GM21526 (cell line): ENCODE results near the gene PLIN5.

Experiments
- ATAC-seq: cut with Tn5 transposase; IDR thresholded peaks from one replicate; pipeline ENCODE4 v1.9.1; 2021; ENCODE audit warnings: moderate library complexity; ENCODE audit not compliant: unreplicated experiment, low FRiP score

The PLIN5 gene, protein sequence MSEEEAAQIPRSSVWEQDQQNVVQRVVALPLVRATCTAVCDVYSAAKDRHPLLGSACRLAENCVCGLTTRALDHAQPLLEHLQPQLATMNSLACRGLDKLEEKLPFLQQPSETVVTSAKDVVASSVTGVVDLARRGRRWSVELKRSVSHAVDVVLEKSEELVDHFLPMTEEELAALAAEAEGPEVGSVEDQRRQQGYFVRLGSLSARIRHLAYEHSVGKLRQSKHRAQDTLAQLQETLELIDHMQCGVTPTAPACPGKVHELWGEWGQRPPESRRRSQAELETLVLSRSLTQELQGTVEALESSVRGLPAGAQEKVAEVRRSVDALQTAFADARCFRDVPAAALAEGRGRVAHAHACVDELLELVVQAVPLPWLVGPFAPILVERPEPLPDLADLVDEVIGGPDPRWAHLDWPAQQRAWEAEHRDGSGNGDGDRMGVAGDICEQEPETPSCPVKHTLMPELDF

DNA sequence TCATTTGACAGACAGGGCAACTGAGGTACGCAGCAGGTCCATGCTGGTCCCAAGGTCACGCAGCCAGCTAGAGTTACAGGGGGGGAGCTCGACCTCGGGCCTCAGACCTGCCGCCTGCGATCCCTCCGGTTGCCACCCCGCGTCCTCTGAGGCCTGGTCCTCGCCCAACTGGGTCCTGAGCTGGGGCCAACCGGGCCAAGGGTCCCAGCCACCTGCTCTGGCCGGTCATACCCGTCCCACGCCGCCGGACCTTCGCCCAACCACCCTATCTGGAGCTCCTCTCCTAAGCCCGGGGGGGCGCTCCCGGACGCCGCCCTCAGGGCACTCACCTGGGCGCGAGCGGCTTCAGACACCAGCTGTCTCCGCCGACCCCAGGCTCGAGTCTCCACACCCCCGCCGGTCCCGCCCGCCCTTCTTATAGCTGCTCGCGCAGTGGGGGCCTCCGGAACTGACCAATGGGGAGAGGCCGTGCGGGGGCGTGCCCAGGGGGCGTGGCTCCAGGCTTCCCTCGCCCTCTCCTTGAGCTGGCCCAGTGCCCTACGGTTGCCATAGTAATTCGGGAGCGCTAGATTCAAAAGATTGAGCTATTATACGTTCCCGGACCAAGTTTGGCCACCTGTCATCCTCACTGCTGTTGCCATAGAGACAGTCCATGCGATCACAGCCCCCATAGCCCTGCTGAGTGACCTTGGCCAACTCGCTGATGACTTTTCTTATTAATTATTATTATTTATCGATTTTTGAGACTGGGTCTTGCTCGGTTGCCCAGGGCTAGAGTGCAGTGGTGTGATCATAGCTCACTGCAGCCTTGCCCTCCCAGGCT, at the start of gene PLIN5:
PLIN5 (minus strand) TSS at position 389 of the 823 bp plus-strand sequence. CDS start 1,150 bp downstream, outside the sequence.
- ATAC-seq: no peak

DNA sequence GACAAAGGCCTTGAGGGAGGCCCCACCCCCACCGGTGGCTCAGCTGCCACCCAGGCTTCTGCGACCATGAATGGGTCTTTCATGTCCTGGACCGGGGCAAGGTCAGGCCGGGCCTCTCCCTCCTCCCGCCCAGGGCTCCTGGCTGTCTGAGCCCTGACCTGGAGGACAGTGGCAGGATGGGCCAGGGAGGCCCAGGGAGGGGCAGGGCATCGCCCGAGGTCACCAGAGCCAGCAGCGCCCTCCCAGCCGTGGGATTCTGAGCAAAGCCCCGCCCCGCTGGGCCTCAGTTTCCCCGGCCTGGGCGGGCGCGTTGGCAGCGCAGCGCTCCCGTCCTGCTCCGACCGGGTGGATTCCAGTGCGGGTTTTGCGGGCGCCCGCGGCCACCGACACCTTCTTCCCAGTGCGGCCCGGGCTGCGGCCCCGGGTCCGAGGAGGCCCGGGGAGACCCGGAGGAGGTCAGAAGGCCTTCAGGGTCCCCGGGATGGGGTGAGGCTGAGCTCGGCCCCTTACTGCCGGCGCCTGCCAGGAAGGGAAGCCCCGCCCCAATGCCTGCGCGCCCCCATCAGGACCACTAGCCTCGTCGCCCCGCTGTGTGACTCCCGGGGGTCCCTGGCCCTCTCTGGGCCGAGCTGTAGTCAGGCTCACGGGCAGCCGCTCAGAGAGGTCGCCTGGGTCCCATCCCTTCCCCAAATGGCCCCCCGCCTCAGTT, 49.1 kb upstream of the PLIN5 start:
- ATAC-seq: no peak

DNA sequence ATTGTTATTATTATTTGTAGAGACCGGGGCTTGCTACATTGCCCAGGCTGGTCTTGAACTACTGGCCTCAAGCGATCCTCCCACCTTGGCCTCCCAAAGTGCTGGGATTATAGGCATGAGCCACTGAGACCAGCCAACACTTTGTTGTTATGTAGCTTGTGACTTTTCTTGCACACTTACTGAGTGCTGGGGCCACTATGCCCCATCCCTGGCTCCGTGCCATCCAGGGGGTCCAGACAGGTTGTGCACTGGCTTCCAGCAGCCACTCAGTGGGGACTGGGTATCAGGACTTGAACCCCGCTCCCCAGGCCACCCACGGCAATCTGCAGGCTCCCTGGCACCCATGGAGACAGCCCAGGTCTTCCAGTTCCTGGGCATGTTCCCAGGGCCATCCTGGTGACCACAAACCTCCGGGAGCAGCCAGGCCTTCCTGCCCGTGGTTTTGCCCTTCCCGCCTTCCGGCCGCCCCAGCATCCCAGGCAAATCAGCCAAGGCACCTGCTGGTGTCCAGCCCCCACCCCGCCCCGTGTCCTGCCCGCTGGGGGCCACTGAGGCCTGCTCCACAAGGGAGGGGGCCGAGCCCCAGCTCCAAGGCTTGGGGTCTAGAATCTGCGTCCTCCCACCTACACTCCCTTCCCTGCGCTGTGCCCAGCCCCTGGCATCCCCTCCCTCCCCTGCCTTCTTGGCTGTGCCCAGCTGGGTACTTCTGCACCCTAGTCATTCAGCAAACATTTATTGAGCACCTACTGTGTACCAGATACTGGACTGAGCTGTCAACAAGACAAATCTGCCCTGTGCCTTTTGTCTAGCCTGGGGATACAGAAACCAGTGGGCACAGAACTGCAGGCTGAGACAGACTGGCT, 48.2 kb upstream of the PLIN5 start:
- ATAC-seq: no peak

DNA sequence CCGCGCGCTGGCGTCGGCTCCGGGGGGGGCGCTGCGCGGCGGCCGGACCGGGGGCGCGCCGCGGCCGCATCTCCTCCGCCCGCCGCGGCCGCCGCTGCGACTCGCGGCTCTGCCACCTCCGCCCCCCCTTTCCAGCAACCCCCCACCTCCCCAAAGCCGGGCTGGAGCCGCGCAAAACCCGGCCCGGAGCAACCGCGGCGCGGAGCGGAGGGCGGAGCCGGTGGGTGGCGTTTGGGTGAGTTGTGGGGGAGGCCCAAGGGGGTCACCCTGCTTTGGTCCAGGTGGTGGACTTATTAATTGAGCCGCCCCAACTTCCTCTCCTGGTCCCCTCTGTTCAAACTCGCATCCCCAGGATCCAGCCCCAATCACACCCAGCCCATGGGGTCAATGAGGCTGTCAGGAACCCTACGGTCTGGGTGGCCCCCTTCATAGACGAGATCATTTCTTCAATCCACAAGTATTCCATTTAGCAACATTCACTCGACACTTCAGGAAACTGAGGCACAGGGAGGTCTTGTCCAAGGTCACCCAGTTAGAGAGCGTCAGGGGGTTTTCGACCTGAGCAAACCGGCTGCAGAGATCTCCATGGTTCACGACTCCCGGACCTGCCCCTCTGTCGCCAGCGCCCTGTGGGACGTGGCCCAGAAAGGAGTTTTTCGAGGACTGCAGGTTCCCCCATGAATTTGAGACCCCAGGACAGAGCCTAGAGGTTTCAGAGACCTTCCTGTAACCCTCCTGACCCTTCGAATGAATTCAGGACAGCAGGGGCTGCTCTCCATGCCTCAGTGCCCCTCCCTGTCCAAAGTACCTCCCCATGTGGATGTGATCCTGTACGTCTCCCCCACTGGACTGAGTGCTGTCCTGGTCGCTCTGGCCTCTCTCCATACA, 46.9 kb upstream of the PLIN5 start:
- no peak for ATAC-seq

DNA sequence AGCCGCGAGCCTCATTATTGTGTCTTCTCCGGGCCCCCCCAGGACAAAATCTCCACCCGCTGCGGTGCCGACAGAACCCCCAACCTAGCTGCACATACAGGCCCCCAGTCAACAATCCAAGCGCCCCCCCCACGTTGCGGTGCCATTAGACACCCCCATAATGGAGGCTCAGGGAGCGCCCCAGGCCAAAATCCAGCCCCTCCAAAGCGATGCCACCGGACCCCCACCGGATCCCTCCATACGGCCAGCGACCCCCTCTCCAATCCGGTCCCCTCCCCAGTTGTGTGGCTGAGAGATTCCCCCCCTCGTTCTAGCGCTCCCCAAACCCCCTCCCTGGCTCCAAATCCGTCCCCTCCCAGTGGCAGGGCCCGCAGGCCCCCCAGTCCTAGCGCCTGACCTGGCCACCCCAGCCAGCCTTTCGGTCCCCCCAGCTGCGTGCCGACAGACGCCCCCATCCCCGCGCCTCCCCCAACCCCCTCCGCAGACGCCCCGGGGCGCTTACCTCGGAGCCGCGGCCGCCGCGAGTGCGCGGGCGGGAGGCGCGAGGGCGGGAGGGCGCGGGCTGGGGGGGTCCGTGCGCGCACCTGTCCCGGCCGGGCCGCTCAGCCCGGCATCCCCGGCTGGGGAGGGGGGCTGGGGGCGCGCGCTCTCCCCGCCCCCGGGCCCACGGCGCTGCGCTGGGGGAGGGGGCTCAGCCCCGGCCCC, 46.1 kb upstream of the PLIN5 start:
- no peak for ATAC-seq

DNA sequence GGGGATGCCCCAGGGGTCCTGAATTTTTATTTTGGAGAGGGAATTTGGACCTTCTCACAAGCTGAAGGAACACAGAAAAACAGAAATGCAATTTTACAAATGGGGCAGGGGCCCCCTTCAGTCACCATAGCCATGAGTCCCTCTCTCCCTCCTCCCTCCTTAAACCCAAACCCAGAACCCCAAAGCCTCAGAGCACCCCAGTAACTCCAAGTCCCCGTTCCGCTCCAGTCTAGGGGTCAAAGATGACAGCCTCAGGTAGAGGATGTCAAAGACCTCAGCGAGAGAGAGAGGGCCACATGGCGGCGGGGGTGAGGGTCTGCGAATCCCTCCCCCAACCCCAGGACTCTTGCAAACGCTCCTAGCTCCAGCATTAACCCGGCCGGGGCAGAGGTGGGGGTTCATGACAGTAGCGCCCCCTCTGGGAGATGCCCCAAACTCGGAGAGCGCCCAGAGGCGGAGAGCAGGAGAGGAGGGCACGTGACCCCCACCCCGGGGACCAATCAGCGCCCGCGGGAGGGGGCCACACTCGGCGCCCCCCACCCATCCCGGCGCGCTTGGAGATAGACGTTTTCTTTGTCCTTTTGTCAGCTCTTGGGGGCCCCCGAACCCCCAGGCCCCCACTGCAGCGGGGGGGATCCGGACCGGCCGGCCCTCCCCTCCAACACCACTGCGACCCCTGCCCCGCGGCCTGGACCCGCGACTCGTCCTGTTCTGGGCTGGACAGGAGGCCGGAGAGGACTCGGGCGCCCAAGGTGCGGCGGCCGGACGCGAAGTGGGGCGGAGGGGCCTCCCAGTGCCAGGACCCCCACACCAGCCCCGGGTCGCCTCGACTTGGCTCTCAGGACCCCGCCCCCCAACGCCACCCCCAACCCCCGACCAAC, 45.2 kb upstream of the PLIN5 start:
- ATAC-seq: no peak

DNA sequence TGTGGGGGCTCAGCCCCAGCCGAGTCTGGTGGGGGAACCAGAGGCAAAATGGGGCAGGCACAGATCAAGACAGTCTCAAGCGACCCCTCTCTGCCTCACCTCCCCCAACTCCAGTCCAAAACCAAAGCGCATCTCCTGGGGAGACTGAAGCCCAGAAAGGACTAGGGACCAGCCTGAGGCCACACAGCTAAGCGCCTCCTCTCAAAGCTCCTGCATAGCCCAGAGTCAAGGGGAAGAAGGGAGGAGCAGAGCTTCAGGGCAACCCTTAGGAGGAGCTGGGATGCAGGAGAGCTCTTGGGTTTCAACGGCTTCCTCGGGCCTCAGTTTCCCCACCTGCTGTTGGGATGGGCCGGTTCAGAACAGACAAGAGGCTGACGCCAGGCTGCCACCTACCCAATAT, 44.4 kb upstream of the PLIN5 start:
- ATAC-seq: no peak

DNA sequence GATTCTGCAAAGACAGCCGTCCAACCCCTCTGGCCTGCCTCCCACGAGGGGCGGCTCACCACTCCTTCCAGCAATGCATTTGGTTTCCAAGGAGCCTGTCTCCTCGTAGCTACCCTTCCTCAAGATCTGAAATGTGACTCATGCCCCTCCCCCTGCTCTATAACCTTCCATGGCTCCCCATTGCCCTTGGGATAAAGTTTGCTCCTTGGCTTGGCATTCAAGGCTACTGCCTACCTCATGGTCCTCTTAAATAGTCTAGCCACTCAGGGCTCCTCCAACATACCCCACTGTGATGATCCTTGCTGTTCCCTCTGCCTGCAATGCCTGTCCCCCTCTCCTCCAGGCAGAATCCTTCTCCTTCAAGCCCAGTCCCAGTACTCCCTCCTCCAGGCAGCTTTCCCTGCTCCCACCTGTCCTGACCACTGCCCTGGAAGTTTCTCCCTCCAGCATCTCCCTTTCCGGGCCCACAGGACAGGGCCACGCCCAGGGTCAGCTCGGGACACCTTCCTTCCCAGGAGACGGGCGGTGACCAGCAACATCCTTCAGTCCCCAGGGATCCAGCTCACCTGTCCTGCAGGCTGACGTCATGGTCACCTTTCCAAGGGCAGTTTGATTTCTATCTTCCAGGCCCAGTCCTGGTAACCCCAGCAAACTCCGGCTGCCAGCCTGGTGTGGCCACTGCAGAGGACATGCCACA, 43.7 kb upstream of the PLIN5 start:
- no peak for ATAC-seq

DNA sequence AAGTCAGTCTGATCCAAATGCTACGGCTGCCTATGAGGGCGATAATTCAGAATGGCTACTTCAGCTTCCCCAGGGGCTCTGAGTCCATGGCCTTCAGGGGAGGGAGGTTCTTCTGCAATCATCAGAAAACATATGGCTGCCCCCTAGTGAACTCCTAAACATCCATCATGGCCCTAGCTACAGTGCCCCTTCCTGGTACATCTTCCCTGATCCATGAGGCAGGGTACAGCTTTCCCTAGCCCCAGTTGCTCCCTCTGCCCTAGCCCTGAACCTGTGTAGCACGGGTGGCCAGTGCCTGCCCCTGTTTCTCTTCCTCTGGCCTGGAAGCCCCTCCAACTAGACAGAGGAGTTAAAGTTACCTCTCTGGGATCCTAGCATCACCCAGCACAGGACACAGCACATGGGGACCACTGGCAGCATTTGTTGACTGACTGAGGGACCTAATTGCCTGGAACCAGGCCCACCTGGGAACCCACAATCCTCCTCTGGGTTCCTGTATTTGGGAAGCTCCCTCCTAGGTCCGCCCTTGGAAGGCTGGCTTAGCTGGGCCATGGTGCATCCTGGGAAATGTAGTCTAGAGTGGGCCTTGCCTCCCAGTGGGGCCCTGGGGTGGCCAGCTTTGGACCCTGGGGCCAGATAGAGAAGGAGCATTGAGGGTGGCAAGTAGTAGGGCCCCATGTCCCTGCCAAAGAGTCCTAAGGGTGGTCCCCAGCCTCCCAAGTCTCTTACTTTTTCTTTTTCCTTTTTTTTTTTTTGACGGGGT, 42.2 kb upstream of the PLIN5 start:
- no peak for ATAC-seq

DNA sequence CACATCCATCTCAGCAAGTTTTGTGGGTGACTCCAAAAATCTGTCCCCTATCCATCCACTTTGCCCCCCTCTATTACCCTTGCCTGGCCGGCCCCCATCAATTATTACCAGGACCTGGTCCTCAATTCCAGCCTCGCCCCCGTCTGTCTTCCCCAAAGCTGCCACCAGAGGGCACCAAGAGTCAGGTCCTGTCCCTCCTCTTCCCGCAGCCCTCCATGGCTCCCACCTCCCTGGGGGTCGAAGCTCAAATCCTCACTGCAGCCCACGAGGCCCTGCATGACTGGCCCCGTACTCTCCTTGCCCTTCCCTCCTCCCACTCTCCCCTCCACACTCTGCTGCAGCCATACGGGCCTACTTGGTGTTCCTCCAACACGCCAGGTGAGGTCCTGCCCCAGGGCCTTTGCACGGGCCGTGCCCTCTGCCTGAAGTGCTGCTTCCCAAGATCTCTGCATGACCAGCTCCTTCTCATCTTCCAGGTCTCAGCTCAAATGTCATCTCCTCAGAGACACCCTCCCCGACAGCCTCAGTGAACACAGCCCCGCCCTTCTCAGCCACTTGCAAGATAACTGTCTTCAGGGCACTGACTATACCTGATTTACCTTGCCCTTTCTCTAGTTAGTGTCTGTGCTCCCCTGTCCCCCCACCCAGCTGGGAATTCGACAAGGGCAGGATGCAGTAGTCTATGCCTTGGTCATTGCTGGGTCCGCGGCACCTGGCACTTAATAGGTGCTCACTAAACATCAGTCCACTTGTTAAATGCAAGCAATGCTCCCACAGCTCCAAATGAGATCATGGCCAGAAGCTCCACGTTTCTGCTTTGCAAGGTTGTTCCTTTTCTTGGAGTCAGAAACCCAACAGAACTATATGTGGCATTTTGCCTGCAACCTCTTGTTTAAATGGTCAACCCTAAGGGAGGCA, 41.3 kb upstream of the PLIN5 start:
- no peak for ATAC-seq

DNA sequence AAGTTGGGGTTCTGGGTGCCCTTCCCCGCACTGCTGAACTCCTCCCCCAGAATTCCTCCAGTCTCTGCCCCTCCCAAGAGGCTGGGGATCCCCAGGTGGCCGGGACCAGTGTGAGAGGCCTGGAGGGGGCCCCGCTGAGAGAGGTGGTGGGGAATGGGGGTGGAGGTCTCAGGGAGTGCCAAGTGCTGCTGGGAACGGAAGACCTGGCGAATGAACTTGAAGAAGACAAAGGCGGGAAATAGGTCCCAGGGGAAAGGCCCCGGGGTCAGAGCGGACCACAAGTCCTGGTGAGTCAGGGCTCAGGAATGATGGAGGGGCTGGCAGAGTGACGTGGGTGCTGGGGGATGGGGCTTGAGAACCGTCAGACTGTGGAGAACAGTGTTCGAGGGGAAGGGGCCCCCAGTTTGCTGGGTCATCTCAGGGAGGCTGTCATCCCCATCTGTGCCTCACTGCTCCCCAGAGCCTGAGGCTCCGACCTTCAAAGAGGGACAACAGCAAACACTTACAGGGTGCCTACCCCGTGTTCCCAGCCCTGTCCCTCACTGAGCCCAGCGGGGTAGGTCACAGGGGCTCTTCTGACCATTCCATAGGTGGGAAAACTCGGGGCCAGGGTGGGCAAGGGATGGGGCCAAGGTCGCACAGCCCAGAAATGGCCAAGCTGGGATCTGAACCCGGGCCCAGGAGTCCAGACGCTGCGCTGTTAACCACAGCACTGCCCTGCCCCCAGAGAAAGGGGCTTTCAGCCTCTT, 40.4 kb upstream of the PLIN5 start:
- ATAC-seq: no peak

DNA sequence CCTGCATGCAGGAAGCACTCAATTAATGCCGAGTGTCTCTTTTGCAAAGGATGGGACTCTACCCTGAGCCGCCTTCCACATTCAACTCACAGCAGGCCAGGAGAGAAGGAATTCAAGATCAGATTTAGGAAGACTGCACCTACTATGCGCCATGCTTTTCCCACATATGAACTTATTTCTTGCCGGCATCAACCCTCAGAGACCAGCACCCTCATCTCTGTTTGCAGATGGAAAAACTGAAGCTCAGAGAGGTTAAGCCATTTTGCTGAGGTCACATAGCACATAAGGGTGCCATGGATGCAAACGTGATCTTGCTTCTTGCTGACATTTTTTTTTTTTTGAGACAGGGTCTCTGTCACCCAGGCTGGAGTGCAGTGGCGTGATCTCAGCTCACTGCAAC, 38.7 kb upstream of the PLIN5 start:
- no peak for ATAC-seq

DNA sequence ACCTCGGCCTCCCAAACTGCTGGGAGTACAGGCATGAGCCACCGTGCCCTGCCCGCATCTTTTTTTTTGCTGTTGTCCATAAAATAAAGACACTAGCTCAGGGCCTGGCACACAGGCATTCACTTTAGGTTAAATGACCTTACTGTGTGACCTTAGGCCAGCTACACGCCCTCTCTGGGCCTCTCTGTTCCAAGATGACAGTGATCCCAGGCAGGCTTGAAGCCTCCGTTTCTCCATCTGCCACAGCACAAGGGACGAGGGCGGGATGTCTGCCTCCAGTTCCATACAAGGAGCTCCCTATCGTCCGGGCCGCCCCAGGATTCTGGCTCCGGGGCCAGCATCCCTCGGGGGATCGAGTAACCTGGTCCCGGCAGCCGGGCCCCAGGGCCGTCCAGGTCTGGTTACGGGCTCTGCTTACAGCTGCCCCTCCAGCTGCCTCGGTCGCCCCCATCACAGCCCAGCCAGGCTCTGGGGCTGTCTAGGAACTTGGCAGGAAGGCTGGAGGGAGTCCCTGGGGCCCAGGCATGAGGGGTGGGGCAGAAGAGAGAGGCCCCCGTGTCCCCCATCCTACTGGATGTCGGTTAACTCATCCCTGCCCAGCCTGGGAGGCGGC, 36.4 kb upstream of the PLIN5 start:
- ATAC-seq: no peak

DNA sequence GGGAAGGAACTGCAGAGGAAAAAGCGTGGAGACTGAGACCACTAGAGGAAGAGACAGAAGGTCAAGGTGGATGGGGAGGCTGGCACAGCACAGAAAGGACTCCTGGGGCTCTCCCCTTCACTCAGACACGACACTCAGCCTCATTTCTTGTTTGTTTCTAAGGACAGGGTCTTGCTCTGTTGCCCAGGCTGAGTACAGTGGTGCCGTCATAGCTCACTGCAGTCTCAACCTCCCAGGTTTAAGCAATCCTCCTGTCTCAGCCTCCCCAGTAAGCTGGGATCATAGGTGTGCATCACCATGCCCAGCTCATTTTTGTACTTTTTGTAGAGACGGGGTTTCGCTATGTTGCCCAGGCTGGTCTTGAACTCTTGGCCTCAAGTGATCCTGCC, 35.9 kb upstream of the PLIN5 start:
- ATAC-seq: no peak
